ENCODE measurements around the gene CCDC33.

Gene CCDC33

DNA sequence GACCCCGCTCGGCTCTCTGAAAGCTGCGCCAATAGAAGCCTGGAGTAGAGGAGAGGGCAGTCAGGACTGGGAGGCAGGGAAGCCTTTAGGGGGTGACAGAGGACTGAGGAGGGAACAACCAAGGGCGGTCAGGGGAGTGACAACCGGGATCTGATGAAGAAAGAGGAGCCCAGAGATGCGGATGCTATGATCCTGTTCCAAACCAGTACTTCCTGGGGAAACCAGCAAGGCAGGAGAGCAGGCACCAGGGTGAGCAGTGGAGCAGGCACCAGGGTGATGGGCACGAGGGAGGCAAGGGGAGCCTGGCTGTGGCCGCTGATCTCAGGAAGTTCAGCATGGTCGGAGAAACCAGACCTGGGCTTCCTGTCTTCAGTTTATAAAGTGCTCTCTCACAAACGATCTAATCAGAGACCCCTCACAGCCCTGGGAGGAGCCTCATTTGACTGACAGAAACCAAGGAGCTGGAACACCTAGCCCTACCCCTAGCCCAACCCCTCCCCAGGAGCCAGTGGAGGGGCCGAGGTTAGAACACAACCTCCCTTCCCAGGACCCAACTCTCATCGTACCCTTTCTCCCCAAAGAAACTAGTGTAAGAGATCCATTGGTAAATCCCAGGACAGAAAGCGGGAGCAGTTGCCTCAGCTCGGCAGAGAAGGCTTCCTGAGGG is 34.9 kb downstream of the CCDC33 start:
- TF ChIP-seq, protein P1, sequence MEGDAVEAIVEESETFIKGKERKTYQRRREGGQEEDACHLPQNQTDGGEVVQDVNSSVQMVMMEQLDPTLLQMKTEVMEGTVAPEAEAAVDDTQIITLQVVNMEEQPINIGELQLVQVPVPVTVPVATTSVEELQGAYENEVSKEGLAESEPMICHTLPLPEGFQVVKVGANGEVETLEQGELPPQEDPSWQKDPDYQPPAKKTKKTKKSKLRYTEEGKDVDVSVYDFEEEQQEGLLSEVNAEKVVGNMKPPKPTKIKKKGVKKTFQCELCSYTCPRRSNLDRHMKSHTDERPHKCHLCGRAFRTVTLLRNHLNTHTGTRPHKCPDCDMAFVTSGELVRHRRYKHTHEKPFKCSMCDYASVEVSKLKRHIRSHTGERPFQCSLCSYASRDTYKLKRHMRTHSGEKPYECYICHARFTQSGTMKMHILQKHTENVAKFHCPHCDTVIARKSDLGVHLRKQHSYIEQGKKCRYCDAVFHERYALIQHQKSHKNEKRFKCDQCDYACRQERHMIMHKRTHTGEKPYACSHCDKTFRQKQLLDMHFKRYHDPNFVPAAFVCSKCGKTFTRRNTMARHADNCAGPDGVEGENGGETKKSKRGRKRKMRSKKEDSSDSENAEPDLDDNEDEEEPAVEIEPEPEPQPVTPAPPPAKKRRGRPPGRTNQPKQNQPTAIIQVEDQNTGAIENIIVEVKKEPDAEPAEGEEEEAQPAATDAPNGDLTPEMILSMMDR (IDR thresholded peaks at IDR 0.05), result no peak

DNA sequence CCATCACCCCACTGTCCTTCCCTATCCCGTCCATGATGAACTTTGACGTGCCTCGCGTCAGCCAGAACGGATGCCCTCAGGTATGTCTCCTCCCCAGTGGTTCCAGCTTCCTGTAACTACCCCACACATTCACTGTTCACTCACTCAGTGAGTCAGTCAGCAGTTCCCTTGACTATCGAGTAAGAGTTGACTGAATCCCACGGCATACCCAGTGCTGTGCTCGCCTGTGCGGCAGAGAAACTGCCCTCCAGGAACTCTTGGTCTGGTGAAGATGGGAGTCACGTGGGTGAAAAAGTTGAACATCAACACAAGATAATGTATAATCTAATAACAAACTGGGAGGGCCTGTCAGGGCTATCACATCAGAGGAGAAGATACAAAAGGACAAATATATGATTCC is 36.7 kb downstream of the CCDC33 start:
- TF ChIP-seq, protein P1 (IDR thresholded peaks at IDR 0.05), result no peak

DNA sequence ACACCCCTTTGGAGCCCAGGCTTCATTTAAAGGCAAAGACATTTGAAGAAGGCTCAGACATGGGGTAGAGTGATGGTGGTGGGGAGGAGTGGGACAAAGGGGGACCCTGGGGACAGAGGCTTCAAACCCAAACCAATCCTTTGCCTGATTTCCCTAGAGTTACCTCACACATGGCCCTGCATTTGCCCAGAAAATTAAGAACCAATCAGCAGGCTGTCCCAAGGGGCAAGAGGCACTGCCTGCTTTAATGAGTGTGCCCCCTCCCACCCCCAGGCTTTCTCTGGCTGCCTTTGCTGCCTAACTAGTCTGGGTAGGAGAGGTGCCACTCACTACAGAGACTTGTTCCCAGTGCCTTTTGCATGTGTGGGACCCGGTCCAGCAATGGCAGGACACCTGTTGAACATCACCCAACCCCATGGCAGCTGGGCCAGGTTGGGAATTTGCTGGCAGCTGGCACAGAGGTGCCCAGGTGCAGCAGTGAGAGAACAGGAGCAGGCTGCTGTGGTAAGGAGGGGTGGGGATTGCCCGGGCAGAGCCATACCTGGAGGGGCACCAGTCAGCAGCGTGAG is 38.4 kb downstream of the CCDC33 start:
- TF ChIP-seq, protein P1 (IDR thresholded peaks at IDR 0.05), result no peak

DNA sequence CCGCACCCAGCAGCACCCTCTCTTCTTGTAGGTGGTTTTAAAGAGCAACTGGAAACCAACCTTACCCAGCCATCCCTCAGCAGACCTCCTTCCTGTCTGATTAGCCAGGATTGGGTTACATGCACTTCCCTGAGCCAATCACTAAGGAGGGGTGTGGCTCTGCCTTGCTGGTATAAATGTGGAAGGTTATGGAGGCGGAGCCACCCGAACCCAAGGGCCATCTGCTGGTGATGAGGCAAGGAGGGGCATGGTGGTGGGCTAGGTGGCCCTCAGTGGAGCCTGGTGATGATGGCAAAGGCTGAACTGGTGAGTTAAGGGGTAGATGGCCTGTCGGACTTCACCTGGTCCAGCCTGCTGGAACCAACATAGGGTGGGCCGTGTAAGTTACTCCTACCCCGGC is 39.8 kb downstream of the CCDC33 start:
- TF ChIP-seq, protein P1 (IDR thresholded peaks at IDR 0.05), result no peak

DNA sequence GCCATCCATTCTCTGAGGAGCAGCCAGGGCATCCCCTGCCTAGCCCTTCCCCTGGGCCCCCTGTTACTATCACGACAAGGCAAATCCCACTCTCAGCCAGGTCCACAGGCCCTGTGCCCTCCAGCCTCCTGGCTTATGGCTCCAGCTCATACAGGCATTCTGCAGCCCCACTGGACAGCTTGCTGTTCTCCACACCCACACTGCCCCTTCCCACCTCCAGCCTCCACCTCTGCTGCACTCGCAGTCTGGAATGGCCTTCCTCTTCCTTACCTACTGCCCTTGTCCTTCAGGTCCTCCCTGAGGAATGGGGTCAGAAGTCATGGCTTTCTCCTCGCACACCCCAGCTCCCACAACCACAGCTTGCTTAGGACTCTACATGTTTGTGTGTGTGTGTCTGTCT is 40.4 kb downstream of the CCDC33 start:
- TF ChIP-seq, protein P1 (IDR thresholded peaks at IDR 0.05), result no peak

DNA sequence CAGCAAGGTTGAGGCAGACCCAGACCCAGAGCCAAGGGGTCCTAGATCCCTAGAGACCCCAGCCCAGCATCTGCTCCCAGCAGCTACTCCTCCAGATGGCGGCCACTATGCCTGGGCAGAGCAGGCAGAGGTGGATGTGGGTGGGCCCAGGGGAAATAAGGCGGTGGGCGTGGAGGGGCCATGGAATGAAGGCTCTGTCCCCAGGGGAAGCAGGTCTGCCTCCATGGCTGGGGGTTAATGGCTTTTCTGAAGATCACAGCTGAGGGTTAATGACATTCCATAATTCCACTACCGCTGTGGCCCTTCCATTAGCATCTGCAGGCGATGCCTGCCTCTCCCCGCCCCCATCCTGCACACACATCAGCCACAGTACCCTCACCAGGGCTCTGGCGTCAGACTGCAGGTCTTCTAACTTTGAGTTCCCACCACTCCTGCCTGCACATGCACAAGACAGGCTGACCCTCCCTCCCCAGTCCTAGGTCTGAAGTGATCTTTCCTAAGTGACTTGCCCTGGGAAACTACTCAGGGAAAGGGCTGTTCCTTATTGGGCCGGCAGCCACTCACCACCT is 41.2 kb downstream of the CCDC33 start:
- TF ChIP-seq, protein P1 (IDR thresholded peaks at IDR 0.05), result no peak

DNA sequence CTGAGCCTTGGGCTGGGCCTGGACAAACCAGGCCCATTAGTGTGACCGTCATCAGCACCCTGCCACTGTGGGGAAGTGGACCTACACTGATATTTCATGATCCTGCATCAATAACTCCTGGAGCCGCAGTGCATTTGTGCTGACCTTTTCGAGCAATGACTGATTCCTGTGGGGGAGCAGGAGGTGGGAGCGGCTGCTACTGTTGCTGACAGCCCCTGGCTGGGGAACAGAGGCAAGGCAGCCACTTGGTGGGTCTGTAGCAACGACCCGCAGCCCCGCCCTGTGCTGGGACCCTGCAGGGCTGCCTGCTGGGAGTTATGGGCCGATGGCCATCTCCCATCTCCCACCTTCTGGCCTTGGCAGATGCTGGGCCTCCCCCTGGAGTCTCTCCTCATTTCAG is 42.1 kb downstream of the CCDC33 start:
- TF ChIP-seq, protein P1 (IDR thresholded peaks at IDR 0.05), result no peak

All from LNCAP (cell line).